ENCODE results near the gene CLIC4.

- TF ChIP-seq CTCF (IDR thresholded peaks at IDR 0.05) (no peak), POLR2A (IDR thresholded peaks at IDR 0.05) (no peak)
Observed at GRCh38 chr1:24850328-24850920, 105.2 kb downstream of the CLIC4 start.
